HG02884 (cell line): ENCODE measurements around the gene MBTPS1.

Source experiments
- ATAC-seq: cut with Tn5 transposase; IDR thresholded peaks from one replicate; pipeline ENCODE4 v1.9.1; 2021; ENCODE audit warnings: mild to moderate bottlenecking, moderate library complexity; ENCODE audit not compliant: unreplicated experiment

Gene MBTPS1

GRCh38 chr16:84014570-84015327, 102.0 kb downstream of the MBTPS1 start:
- no peak for ATAC-seq

GRCh38 chr16:84013787-84014569, 102.8 kb downstream of the MBTPS1 start:
- ATAC-seq = no peak

GRCh38 chr16:84009282-84009681, 107.5 kb downstream of the MBTPS1 start:
- no peak for ATAC-seq

- ATAC-seq = no peak
These were observed 108.8 kb downstream of the MBTPS1 start for GRCh38 chr16:84007965-84008364.

GRCh38 chr16:84007520-84007919, 109.2 kb downstream of the MBTPS1 start:
- ATAC-seq = no peak

- no peak for ATAC-seq
These were observed 111.4 kb downstream of the MBTPS1 start for GRCh38 chr16:84005391-84005790.

- no peak for ATAC-seq
These were observed 112.3 kb downstream of the MBTPS1 start for GRCh38 chr16:84004442-84004841.
